ENCODE results near the gene ZNF500. TPM values are rescaled to one million over a fixed set of nuclear protein-coding genes. Genes with fewer than 3 reads are reported as not detected.

The ZNF500 gene
- total and polyA plus RNA-seq, 2 experiments from 2014 or later = 23.8 to 32.7 TPM

DNA sequence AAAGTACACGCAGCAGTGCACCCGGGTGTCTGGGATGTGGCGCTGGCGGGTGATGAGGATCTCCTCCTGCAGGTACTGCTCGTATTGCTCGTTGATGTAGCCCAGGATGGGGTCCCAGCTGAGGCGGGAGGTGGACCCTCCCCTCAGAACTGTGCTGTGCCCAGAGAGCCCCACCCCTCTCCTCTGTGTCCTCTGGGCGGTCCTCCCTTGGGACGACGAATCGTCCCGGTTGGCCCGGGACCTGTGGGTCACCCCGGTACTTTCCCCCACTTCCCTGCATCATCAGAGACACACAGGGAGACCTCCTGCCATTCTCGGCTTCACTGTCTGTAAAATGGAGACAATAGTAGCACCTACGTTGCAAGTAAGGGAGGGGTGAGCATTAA, 17.0 kb upstream of the ZNF500 start:
- TF ChIP-seq, protein P1, sequence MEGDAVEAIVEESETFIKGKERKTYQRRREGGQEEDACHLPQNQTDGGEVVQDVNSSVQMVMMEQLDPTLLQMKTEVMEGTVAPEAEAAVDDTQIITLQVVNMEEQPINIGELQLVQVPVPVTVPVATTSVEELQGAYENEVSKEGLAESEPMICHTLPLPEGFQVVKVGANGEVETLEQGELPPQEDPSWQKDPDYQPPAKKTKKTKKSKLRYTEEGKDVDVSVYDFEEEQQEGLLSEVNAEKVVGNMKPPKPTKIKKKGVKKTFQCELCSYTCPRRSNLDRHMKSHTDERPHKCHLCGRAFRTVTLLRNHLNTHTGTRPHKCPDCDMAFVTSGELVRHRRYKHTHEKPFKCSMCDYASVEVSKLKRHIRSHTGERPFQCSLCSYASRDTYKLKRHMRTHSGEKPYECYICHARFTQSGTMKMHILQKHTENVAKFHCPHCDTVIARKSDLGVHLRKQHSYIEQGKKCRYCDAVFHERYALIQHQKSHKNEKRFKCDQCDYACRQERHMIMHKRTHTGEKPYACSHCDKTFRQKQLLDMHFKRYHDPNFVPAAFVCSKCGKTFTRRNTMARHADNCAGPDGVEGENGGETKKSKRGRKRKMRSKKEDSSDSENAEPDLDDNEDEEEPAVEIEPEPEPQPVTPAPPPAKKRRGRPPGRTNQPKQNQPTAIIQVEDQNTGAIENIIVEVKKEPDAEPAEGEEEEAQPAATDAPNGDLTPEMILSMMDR (IDR thresholded peaks at IDR 0.05; ENCODE audit: low read depth, low read length) = no peak
- H3K27ac ChIP-seq = no peak overlapping the region

GRCh38 chr16:4783251-4783950, 16.4 kb upstream of the ZNF500 start:
- Histone ChIP-seq H3K4me1 (ENCODE audit: low read depth) (peaks cover 9% of the 10 kb centered on the region), H3K9me3 (ENCODE audit: low read depth) (no peaks in the 10 kb centered on the region), H3K4me3 (no peak overlapping the region), H3K36me3 (no peaks in the 10 kb centered on the region), H3K27me3 (no peaks in the 10 kb centered on the region), H3K27ac (no peak overlapping the region)
- no peak for DNase-seq (ENCODE audit: low read depth in 1 of 2, low spot score in 1 of 2)
- TF ChIP-seq, protein P1 (IDR thresholded peaks at IDR 0.05; ENCODE audit: low read depth, low read length) = no peak

More for the DNA sequence above, 17.0 kb upstream of the ZNF500 start:
- Histone ChIP-seq H3K36me3 (no peaks in the 10 kb centered on the region), H3K4me3 (no peak overlapping the region), H3K9me3 (ENCODE audit: low read depth) (no peaks in the 10 kb centered on the region), H3K27me3 (no peaks in the 10 kb centered on the region), H3K4me1 (ENCODE audit: low read depth) (peaks cover 14% of the 10 kb centered on the region)
- DNase-seq (ENCODE audit: low read depth in 1 of 2, low spot score in 1 of 2) = no peak

- H3K27ac ChIP-seq = no peak overlapping the region
- no peaks in the 10 kb centered on the region for H3K9me3 ChIP-seq (ENCODE audit: low read depth)
- TF ChIP-seq, protein P1 (IDR thresholded peaks at IDR 0.05; ENCODE audit: low read depth, low read length) = no peak
- no peaks in the 10 kb centered on the region for H3K4me1 ChIP-seq (ENCODE audit: low read depth)
- no peaks in the 10 kb centered on the region for H3K36me3 ChIP-seq
- no peak overlapping the region for H3K4me3 ChIP-seq
- DNase-seq (ENCODE audit: low read depth in 1 of 2, low spot score in 1 of 2) = no peak
- no peaks in the 10 kb centered on the region for H3K27me3 ChIP-seq
These were observed 13.3 kb upstream of the ZNF500 start for GRCh38 chr16:4780235-4780634.

GRCh38 chr16:4778050-4778392, 11.1 kb upstream of the ZNF500 start:
- Histone ChIP-seq H3K4me1 (ENCODE audit: low read depth) (no peaks in the 10 kb centered on the region), H3K9me3 (ENCODE audit: low read depth) (no peaks in the 10 kb centered on the region), H3K27me3 (no peaks in the 10 kb centered on the region), H3K36me3 (no peaks in the 10 kb centered on the region), H3K27ac (no peak overlapping the region), H3K4me3 (no peak overlapping the region)
- TF ChIP-seq, protein P1 (IDR thresholded peaks at IDR 0.05; ENCODE audit: low read depth, low read length) = no peak
- DNase-seq (ENCODE audit: low read depth in 1 of 2, low spot score in 1 of 2) = no peak

GRCh38 chr16:4777339-4778049, 10.5 kb upstream of the ZNF500 start:
- H3K9me3 ChIP-seq (ENCODE audit: low read depth) = no peaks in the 10 kb centered on the region
- H3K4me1 ChIP-seq (ENCODE audit: low read depth) = no peaks in the 10 kb centered on the region
- H3K27me3 ChIP-seq = no peaks in the 10 kb centered on the region
- no peak overlapping the region for H3K27ac ChIP-seq
- no peak overlapping the region for H3K4me3 ChIP-seq
- DNase-seq (ENCODE audit: low read depth in 1 of 2, low spot score in 1 of 2) = no peak
- TF ChIP-seq, protein P1 (IDR thresholded peaks at IDR 0.05; ENCODE audit: low read depth, low read length) = no peak
- H3K36me3 ChIP-seq = no peaks in the 10 kb centered on the region

Measured in cardiac muscle cell (in vitro differentiated cells and primary cell).